Activated CD4-positive, alpha-beta T cell treated with anti-CD3 and anti-CD28 coated beads for 1 hour (primary cell): ENCODE measurements around the gene ARHGAP33.
"Not testable (repeated sequence)": the region's sequence is repeated elsewhere in the genome, so short reads cannot be mapped to it uniquely, and the experiment has no call there.

Experiments used
- DNase-seq: peaks from one replicate; pipeline ENCODE4 v3.0.0-alpha.2; 2020

Gene ARHGAP33

GRCh38 chr19:35795564-35795963 is 20.2 kb downstream of the ARHGAP33 start:
- DNase-seq: not testable (repeated sequence)

DNA sequence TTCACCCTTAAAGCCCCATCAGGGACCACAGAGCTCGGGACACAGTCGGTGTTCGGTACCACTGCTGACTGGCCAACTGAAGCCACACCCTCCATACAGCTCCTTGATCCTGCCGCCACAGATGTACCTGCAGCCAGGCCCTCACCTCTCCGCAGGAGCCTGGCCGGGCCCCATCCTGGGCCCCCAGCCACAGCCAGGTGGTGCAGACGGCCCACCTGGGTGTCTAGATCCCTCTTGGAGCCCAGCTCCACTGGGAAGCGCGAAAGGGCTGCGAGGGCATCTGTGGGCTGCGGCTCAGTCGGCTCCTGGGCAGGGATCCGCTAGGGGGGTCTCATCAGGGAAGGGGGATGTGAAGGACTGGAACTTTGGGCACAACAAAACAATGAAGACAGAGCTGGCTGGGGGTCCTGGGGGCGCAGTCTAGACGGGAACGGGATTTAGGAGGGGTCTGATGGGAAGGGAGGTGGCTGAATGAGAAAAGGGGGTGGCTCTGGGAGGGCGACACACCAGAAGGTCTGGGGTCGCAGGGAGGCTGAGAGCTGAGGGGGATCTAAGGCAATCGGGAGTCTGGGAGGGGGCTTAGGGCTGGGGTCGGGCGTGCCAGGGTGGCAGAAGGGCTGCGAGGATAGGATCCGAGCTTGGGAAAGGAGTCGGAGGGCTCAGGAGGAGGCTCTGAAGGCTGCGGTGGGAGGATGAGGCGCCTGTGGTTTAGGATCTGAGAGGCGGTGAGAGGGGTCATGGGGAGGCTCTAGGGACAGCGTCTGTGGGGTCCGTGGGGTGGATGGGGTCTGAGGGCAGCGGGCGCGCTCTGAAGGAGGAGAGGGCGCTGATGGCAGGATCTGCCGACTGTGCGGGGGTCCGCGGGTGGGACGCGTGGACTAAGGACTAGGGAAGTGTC is 21.5 kb downstream of the ARHGAP33 start:
- DNase-seq: no peak

GRCh38 chr19:35797663-35798062 is 22.3 kb downstream of the ARHGAP33 start:
- DNase-seq: no peak

GRCh38 chr19:35801828-35802227 is 26.5 kb downstream of the ARHGAP33 start:
- no peak for DNase-seq

DNA sequence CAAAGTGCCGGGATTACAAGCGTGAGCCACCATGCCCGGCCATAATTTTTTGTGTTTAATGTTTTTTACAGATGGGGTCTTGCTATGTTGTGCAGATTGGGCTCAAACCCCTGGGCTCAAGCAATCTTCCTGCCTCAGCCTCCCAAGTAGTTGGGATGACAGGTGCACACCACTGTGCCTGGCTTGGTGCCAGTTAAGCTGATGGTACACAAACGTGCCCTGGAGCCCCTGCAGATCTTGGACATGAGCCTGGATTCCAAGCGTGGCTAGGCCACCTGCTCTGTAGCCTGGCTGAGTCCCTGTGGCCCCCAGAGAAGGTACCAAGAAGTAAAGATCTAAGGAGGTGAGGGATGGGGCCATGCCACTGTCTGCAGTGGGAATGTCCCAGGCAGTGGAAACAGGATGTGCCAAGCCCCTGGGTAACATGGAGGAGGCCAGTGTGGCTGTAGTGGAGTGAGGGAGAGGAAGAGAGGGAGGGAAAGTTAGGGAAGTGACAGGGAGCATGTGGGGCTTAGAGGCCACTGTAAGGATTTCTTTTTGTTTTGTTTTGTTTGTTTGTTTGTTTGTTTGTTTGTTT is 30.2 kb downstream of the ARHGAP33 start:
- no peak for DNase-seq

GRCh38 chr19:35806597-35806996 is 31.2 kb downstream of the ARHGAP33 start:
- DNase-seq: no peak

GRCh38 chr19:35807633-35808032 is 32.3 kb downstream of the ARHGAP33 start:
- DNase-seq: no peak

DNA sequence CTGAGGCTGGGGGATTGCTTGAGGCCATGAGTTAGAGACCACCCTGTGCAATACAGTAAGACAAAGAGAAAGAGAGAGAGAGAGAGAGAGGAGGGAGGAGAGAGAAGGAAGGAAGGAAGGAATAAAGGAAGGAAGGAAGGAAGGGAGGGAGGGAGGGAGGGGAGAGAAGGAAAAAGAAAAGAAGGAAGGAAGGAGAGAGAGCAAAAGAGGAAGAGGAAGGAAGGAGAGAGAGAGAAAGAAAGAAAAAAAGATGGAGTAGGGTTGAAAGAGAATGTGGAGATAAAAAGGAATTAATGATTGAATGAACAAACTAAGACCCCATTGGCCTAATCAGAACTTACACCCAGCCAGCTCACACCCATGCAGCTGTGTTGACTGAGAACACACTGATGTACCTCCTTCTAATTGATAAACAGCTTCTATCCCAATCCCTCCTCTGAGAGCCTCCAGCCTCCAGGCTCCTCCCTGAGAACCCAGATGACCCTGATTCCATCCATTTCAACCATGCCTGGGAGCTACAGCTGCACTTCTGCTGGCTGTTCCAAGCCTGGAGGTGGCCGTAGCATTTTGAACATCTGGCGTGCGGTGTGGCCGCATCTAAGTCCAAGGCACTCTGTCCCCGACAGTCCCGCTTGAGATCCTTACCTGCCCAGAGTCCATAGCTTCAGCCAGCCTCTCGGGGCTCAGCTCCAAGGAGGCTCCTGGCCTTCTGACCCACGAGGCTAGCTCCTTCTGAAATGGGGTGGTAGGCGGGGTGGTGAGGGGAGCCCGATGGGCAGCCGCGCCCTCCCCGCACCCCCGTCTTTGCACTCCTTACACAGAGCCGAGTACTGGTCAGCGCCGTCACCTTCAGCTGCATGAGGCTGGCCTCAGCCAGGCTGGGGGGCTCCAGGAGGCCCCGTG is 36.2 kb downstream of the ARHGAP33 start:
- no peak for DNase-seq

DNA sequence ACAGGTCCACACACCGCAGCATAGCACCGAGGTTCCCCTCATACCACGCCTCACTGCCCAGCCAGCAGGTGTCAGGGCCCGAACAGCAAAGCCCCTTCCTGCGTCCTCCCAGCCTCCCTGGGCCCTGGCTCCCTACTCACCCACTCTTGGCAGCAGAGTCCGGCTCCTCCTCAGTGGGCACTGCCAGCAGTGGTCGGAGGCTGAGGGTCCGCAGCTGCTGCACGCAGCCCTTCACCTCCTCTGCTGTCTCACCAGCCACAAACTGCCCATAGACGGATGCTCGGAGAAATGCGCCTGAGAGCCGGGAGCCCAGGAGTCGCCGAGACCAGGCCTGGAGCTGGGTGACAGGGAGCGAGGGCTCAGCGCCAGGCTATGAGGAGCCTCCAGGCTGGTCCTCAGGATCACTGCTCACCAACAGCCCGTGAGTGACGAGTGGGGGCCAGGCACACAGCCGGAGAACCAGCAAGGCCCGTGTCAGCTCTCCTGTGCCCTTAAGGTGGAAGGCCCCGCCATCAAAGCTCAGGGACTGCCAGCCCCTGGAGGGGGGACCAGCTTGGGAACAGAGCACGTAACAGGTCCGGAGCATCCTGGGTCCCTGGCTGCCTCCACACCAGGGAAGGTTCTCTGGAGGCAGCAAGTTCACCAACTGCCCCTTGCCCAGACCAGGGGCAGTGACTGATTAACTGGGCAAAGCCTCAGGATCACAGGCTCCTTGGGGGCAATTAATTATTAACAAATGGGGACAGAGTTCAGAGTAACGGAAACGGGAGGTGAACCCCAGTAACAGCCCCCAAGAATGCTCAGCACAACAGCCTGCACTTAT is 37.1 kb downstream of the ARHGAP33 start, which contains the start of gene PRODH2:
TSS of gene PRODH2 (minus strand) at position 626 of the 823 bp plus-strand sequence. CDS start at position 586, 40 bp downstream.
- DNase-seq: no peak

DNA sequence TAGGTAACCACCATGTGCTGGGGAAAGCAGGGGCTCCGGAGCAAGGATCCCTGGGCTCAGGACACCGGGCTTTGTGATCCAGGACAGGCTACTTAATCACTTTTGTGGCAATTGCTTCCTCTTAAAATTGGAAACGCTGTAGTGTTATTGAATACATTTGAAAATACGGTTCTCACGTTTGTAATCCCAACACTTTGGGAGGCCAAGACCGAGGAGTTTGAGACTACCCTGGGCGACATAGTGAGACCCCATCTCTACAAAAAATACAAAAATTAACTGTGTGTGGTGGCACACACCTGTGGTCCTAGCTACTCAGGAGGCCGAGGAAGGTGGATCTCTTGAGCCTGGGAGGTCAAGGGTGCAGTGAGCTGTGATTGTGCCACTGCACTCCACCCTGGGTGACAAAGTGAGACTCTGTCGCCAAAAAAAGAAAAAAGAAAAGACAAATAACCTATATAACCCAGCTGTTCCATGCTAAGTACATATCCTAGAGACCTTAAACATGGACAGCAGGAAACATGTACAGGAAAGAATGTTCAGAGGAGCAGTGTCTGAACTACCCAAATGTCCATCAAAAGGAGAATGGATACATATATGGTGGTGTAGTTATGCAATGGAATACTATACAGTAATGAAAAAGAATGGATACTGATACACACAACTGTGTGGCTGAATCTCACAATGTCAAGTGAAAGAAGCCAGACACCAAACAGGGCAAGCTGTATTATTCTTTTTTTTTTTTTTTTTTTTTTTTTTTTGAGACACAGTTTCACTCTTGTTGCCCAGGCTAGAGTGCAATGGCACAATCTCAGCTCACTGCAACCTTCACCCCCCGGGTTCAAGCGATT is 37.9 kb downstream of the ARHGAP33 start:
- no peak for DNase-seq

- DNase-seq: no peak
These were observed 40.9 kb downstream of the ARHGAP33 start for GRCh38 chr19:35816262-35816661.

GRCh38 chr19:35816846-35817245 is 41.5 kb downstream of the ARHGAP33 start:
- no peak for DNase-seq

DNA sequence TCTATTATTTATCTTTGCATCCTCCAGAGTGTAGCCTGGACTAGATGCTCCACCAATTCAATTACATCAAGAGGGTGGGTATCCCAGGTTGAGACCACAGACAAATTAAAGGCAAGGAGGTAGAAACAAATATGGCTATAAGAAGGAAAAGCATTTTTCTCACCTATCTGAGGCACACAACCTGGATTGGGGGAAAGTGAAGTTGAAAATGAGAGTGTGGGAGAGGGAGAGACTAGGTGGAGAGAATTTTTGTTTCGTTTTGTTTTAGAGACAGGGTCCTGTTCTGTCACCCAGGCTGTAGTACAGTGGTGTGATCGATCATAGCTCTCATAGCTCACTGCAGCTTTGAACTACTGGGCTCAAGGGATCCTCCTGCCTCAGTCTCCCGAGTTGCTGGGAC is 43.1 kb downstream of the ARHGAP33 start:
- no peak for DNase-seq

GRCh38 chr19:35822579-35822978 is 47.2 kb downstream of the ARHGAP33 start:
- no peak for DNase-seq

- no peak for DNase-seq
These were observed 48.8 kb downstream of the ARHGAP33 start for GRCh38 chr19:35824150-35824549.

GRCh38 chr19:35828692-35829301 is 53.4 kb downstream of the ARHGAP33 start:
- DNase-seq: no peak

DNA sequence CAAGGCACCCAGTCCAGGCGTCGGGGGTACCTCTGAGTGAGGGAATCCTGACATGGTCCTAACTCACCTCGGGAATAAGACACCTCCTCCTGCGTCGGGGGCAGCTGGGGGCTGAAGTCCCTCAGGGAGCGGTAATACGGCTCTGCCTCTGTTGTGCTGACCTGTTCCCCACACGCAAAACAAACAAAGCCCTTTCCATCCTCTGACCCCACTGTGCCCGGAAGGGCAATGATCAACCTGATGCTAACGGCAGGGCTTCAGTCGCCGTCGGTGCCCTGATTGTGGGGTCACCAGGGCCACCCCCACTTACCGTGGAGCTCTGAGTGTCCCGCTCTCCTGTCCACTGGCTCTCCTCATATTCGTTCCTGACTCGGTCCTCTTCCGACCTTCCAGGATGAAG is 55.6 kb downstream of the ARHGAP33 start:
- no peak for DNase-seq

GRCh38 chr19:35832054-35832453 is 56.7 kb downstream of the ARHGAP33 start:
- DNase-seq: no peak

DNA sequence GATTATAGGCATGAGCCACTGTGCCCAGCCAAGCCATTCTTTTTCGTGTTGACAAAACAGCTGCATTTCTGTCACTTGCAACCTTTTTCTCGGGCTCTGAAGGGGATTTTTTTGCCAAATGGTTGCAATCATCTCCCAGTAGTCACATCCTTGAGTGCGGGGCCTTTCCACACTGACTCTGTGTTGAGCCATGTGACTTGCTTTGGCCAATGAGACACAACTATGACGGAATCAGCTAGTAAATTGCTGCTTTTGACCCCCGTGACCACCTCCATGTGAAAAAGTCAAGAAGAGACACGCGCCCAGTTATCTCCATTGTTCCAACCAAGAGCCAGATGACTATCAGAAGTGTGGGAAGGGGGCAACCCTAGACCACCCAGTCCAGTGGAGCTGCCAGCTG is 58.6 kb downstream of the ARHGAP33 start:
- no peak for DNase-seq

DNA sequence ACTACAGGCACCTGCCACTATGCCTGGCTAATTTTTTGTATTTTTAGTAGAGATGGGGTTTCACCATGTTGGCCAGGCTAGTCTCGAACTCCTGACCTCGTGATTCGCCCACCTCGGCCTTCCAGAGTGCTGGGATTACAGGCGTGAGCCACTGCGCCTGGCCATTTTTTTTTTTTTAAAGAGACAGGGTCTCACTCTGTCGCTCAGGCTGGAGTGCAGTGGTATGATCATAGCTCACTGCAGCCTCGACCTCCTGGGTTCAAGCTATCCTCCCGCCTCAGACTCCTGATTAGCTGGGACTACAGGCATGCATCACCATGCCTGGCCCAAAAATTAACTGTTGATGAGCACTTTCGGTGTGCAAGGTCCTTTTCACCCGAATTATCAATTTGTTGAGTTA is 60.7 kb downstream of the ARHGAP33 start:
- DNase-seq: not testable (repeated sequence)
